ENCODE data around the gene HIGD1B. TPM values are rescaled to one million over a fixed set of nuclear protein-coding genes. Genes with fewer than 3 reads are reported as not detected.

HIGD1B gene
- total and polyA plus RNA-seq, 12 donors, result 0.50 to 7.1 (median 1.8) TPM; not detected in 8

DNA sequence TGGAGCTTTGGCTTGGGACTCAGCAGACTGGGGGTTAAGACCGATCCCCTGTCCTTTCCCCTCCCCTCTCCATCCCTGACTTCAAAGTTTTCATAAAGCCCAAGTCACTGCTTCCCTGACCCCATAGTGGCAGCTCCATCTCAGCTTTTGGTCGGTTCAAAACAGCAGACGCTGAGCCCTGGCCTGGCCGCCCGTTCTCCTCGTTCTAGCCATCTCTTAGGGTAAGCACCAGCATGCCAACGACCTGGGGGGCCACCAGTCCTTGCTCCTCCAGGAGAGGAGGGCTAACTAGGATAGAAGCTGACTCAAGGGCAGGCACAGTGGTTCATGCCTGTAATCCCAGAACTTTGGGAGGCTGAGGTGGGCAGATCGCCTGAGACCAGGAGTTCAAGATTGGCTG, 1.5 kb upstream of the HIGD1B start:
- intact Hi-C loops (cut with DNase I), result no loop called here
- Histone ChIP-seq H3K36me3 (replicated peaks in 1 of 2) (peaks cover 0 to 9% of the 10 kb centered on the region in 2 donors), H3K27me3 (no peaks in the 10 kb centered on the region), H3K27ac (no peak overlapping the region), H3K9me3 (replicated peaks in 1 of 3) (no peaks in the 10 kb centered on the region), H3K4me3 (no peak overlapping the region), H3K4me1 (replicated peaks in 1 of 2) (no peaks in the 10 kb centered on the region)
- WGBS, 4 donors, result 71 to 80% (median 75%) methylated on average over 7 to 8 of the region's 8 CpGs
- no peak for DNase-seq
- no peak for TF ChIP-seq CTCF (IDR thresholded peaks at IDR 0.05)
- TF ChIP-seq POLR2A (IDR thresholded peaks at IDR 0.05), result no peak

DNA sequence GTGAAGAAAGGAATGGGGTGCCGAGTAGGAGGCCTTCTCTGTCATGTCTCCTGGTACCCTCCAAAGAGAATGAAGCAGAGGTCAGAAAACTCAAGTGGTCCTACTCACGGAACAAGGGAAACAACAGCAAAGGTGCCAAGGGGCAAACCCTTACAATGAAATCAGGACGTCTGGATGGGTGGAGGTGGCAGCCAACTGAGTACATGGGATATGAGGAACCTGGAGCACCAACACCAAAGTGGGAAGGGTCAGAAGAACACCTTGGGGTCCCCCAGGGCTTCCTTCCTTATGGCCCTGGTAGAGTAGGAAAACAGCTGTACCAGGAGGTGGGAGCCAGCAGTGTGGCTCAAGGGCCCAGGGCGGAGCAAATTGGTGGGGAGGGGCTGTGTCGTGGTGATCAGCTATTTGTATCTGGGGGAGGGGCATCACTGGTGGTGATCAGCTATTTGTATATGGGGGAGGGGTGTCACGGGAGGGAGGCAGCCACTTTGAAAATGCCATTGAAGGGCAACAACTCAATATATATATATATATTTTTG, 643 bp downstream of the HIGD1B start:
- intact Hi-C loops (cut with DNase I), result no loop called here
- DNase-seq, result no peak
- H3K9me3 ChIP-seq (replicated peaks in 1 of 3), result no peaks in the 10 kb centered on the region
- no peaks in the 10 kb centered on the region for H3K27me3 ChIP-seq
- 63 to 75% (median 72%) methylated on average over 6 of the region's 6 CpGs for WGBS, 4 donors
- TF ChIP-seq POLR2A (IDR thresholded peaks at IDR 0.05), result no peak
- TF ChIP-seq CTCF (IDR thresholded peaks at IDR 0.05), result no peak
- no peak overlapping the region for H3K27ac ChIP-seq
- H3K4me3 ChIP-seq, result no peak overlapping the region
- H3K36me3 ChIP-seq (replicated peaks in 1 of 2), result peaks cover 0 to 30% of the 10 kb centered on the region in 2 donors
- no peaks in the 10 kb centered on the region for H3K4me1 ChIP-seq (replicated peaks in 1 of 2)

- no peak for TF ChIP-seq POLR2A (IDR thresholded peaks at IDR 0.05)
- no peak for TF ChIP-seq CTCF (IDR thresholded peaks at IDR 0.05)
- H3K36me3 ChIP-seq (replicated peaks in 1 of 2), result peaks cover 0 to 37% of the 10 kb centered on the region in 2 donors
- no peak for DNase-seq
- 92 to 95% (median 93%) methylated on average over 9 to 12 of the region's 12 CpGs for WGBS, 4 donors
- no peaks in the 10 kb centered on the region for H3K4me1 ChIP-seq (replicated peaks in 1 of 2)
- H3K27ac ChIP-seq, result no peak overlapping the region
- intact Hi-C loops (cut with DNase I), result no loop called here
- H3K9me3 ChIP-seq (replicated peaks in 1 of 3), result no peaks in the 10 kb centered on the region
- no peak overlapping the region for H3K4me3 ChIP-seq
- H3K27me3 ChIP-seq, result no peaks in the 10 kb centered on the region
These were observed 1.3 kb downstream of the HIGD1B start for GRCh38 chr17:44848961-44849489.

GRCh38 chr17:44850025-44850424, 2.3 kb downstream of the HIGD1B start:
- Histone ChIP-seq H3K4me1 (replicated peaks in 1 of 2) (no peaks in the 10 kb centered on the region), H3K4me3 (no peak overlapping the region), H3K9me3 (replicated peaks in 1 of 3) (no peaks in the 10 kb centered on the region), H3K36me3 (replicated peaks in 1 of 2) (peaks cover 0 to 47% of the 10 kb centered on the region in 2 donors), H3K27ac (no peak overlapping the region), H3K27me3 (no peaks in the 10 kb centered on the region)
- 81 to 93% (median 88%) methylated on average over 6 to 7 of the region's 7 CpGs for WGBS, 4 donors
- TF ChIP-seq POLR2A (IDR thresholded peaks at IDR 0.05) (no peak), CTCF (IDR thresholded peaks at IDR 0.05) (no peak)
- intact Hi-C loops (cut with DNase I), result no loop called here
- DNase-seq, result no peak

Data from adrenal gland (tissue), 12 donors.